Smooth muscle cell (in vitro differentiated cells): ENCODE data around the gene CARMIL3. TPM values are rescaled to one million over a fixed set of nuclear protein-coding genes. Genes with fewer than 3 reads are reported as not detected.

Experiments used
- DNase-seq: peaks from one replicate; lab custom pipeline; 2025; ENCODE audit not compliant: unreplicated experiment; lab: John Stamatoyannopoulos, UW
- H2AFZ ChIP-seq: fragments of 200-600 bp; sonication (generic); 2 replicates; pipeline ENCODE4 v1.6.0; 2016; ENCODE audit warnings: antibody characterized with exemption, low read depth, mild to moderate bottlenecking
- H3F3A ChIP-seq: fragments of 200-600 bp; sonication (generic); 2 replicates; pipeline ENCODE4 v1.6.0; 2017; ENCODE audit warnings: antibody characterized with exemption, low read depth
- H3K27ac ChIP-seq: fragments of 200-600 bp; sonication (generic); 2 replicates; pipeline ENCODE4 v1.5.1; 2016; ENCODE audit warnings: low read depth, mild to moderate bottlenecking
- H3K27me3 ChIP-seq: fragments of 200-600 bp; sonication (generic); 2 replicates; pipeline ENCODE4 v1.6.1; 2016; ENCODE audit warnings: low read depth, mild to moderate bottlenecking
- H3K36me3 ChIP-seq: fragments of 200-600 bp; sonication (generic); 2 replicates; pipeline ENCODE4 v1.5.1; 2016; ENCODE audit warnings: low read depth
- H3K4me1 ChIP-seq: fragments of 200-600 bp; sonication (generic); 2 replicates; pipeline ENCODE4 v1.5.1; 2016; ENCODE audit warnings: low read depth
- H3K4me2 ChIP-seq: fragments of 200-600 bp; sonication (generic); 2 replicates; pipeline ENCODE4 v1.6.0; 2016; ENCODE audit warnings: mild to moderate bottlenecking
- H3K4me3 ChIP-seq: fragments of 200-600 bp; sonication (generic); 2 replicates; pipeline ENCODE4 v1.5.1; 2016; ENCODE audit warnings: mild to moderate bottlenecking
- H3K79me2 ChIP-seq: fragments of 200-600 bp; sonication (generic); 2 replicates; pipeline ENCODE4 v1.6.0; 2016; ENCODE audit warnings: low read depth, mild to moderate bottlenecking
- H3K9ac ChIP-seq: fragments of 200-600 bp; sonication (generic); 2 replicates; pipeline ENCODE4 v1.6.0; 2016; ENCODE audit warnings: low read depth
- H3K9me3 ChIP-seq: fragments of 200-600 bp; sonication (generic); replicated peaks from 2 replicates; pipeline ENCODE4 v1.5.1; 2016; ENCODE audit warnings: low read depth
- H4K20me1 ChIP-seq: fragments of 200-600 bp; sonication (generic); 2 replicates; pipeline ENCODE4 v1.6.0; 2016; ENCODE audit warnings: low read depth
- CTCF ChIP-seq: fragments of 200-600 bp; sonication (generic); IDR thresholded peaks from 2 replicates; pipeline ENCODE4 v1.5.1; 2017; ENCODE audit warnings: borderline replicate concordance, mild to moderate bottlenecking, antibody characterized with exemption; ENCODE audit not compliant: insufficient read depth, poor library complexity, severe bottlenecking
- WGBS: methylation state at CpG from one replicate; pipeline ENCODE4 v1.1.7; 2016; ENCODE audit warnings: low lambda C conversion rate; 5-methylcytosine and 5-hydroxymethylcytosine counted together
- polyA plus RNA-seq: library from polyadenylated mRNA; unstranded; fragments of >200 nt; fragmentation: Nextera tagmentation; extraction: Ambion mirVana; gene quantifications from 2 replicates; pipeline ENCODE4 v1.2.1, GENCODE V29; 2016
- total RNA-seq: library from RNA; depleted of rRNA; stranded (reverse); fragments of >200 nt; gene quantifications from 2 replicates; pipeline ENCODE4 v1.2.3, GENCODE V29; 2014

The CARMIL3 gene
- total and polyA plus RNA-seq, 2 experiments from 2014 or later: not detected

- Histone ChIP-seq H4K20me1 (no peaks in the 10 kb centered on the region), H2AFZ (peak overlapping the region; percentile 77), H3K79me2 (no peaks in the 10 kb centered on the region), H3K36me3 (no peaks in the 10 kb centered on the region), H3K4me2 (peak overlapping the region; percentile 95), H3K9me3 (no peaks in the 10 kb centered on the region), H3F3A (no peaks in the 10 kb centered on the region), H3K4me3 (peak overlapping the region; percentile 62), H3K9ac (peak overlapping the region; percentile 8), H3K4me1 (no peaks in the 10 kb centered on the region), H3K27ac (no peak overlapping the region), H3K27me3 (peaks cover 21% of the 10 kb centered on the region)
- TF ChIP-seq CTCF: no peak
- WGBS: 20% methylated on average over 19 of the region's 20 CpGs
- DNase-seq: no peak
Observed at GRCh38 chr14:24051176-24051788, 527 bp upstream of the CARMIL3 start.

- no peaks in the 10 kb centered on the region for H4K20me1 ChIP-seq
Observed at GRCh38 chr14:24052656-24053547, 1.1 kb downstream of the CARMIL3 start.

GRCh38 chr14:24053548-24054323, 1.9 kb downstream of the CARMIL3 start:
- Histone ChIP-seq H4K20me1 (no peaks in the 10 kb centered on the region), H3K4me2 (no peak overlapping the region), H3K27ac (no peak overlapping the region), H3K9ac (no peak overlapping the region), H3K9me3 (no peaks in the 10 kb centered on the region), H3K4me3 (no peak overlapping the region), H3K27me3 (peaks cover 21% of the 10 kb centered on the region), H3K36me3 (no peaks in the 10 kb centered on the region), H3F3A (no peaks in the 10 kb centered on the region), H3K79me2 (no peaks in the 10 kb centered on the region), H3K4me1 (no peaks in the 10 kb centered on the region), H2AFZ (no peak overlapping the region)
- 87% methylated on average over 8 of the region's 10 CpGs for WGBS
- TF ChIP-seq CTCF: no peak
- no peak for DNase-seq

More at GRCh38 chr14:24052656-24053547, 1.1 kb downstream of the CARMIL3 start:
- H3K27ac ChIP-seq: no peak overlapping the region
- H3K36me3 ChIP-seq: no peaks in the 10 kb centered on the region
- no peaks in the 10 kb centered on the region for H3K79me2 ChIP-seq
- H3F3A ChIP-seq: no peaks in the 10 kb centered on the region
- H3K4me3 ChIP-seq: peak overlapping the region; percentile 62
- H3K9ac ChIP-seq: no peak overlapping the region
- no peak for DNase-seq
- H2AFZ ChIP-seq: no peak overlapping the region
- no peaks in the 10 kb centered on the region for H3K9me3 ChIP-seq
- TF ChIP-seq CTCF: no peak
- 78% methylated on average over 19 of the region's 20 CpGs for WGBS
- H3K27me3 ChIP-seq: peaks cover 21% of the 10 kb centered on the region
- H3K4me1 ChIP-seq: no peaks in the 10 kb centered on the region
- peak overlapping the region; percentile 95 for H3K4me2 ChIP-seq
